Keratinocyte (primary cell): ENCODE results near the gene PTMS.

Experiments
- EZH2 ChIP-seq: IDR thresholded peaks from one replicate; pipeline ENCODE4 v1.6.1; 2012; ENCODE audit warnings: inconsistent platforms, mild to moderate bottlenecking, low read length, moderate library complexity
- TF ChIP-seq, protein P1 (sequence below), 3 experiments: IDR thresholded peaks in 1 of 3; conservative IDR thresholded peaks in 1 of 3; optimal IDR thresholded peaks in 1 of 3; 2 replicates in 2 of 3; 3 replicates in 1 of 3; pipeline versions ENCODE3 to v1.5.1; 2011; ENCODE audit warnings: low read length in 3 of 3, mild to moderate bottlenecking in 3 of 3, moderate library complexity in 2 of 3, control low read depth in 1 of 3, inconsistent platforms in 1 of 3; ENCODE audit not compliant: insufficient read depth in 2 of 3; ENCODE audit errors: extremely low read depth in 1 of 3

DNA sequence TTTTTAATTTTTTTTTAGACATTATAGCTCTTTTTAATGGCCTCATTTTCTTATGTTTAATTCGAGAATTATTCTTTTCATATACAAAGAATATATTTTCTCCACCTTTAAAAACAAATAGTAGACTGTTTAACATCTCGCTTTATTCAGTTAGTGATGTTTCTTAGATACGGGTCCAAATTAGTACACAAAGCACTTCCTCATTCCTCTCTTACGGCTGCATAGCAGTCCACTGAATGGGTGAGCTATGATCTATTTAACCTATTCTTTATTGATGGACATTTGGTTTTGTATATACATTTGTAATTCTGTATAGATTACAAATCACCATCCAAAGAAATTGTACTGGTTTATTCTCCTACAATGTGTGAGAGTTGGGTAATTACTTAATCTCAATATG is 47.2 kb downstream of the PTMS start:
- TF ChIP-seq, protein P1, sequence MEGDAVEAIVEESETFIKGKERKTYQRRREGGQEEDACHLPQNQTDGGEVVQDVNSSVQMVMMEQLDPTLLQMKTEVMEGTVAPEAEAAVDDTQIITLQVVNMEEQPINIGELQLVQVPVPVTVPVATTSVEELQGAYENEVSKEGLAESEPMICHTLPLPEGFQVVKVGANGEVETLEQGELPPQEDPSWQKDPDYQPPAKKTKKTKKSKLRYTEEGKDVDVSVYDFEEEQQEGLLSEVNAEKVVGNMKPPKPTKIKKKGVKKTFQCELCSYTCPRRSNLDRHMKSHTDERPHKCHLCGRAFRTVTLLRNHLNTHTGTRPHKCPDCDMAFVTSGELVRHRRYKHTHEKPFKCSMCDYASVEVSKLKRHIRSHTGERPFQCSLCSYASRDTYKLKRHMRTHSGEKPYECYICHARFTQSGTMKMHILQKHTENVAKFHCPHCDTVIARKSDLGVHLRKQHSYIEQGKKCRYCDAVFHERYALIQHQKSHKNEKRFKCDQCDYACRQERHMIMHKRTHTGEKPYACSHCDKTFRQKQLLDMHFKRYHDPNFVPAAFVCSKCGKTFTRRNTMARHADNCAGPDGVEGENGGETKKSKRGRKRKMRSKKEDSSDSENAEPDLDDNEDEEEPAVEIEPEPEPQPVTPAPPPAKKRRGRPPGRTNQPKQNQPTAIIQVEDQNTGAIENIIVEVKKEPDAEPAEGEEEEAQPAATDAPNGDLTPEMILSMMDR (optimal IDR thresholded peaks at IDR 0.05 in 1 of 3, IDR thresholded peaks at IDR 0.05 in 1 of 3, conservative IDR thresholded peaks at IDR 0.05 in 1 of 3; ENCODE audit: extremely low read depth in 1 of 3, insufficient read depth in 2 of 3, low read length in 3 of 3): no peak
- TF ChIP-seq EZH2: no peak
